HG02571 (cell line): ENCODE data around the gene BANK1.

Experiments
- ATAC-seq: cut with Tn5 transposase; IDR thresholded peaks from one replicate; pipeline ENCODE4 v1.9.1; 2021; ENCODE audit warnings: mild to moderate bottlenecking, moderate library complexity; ENCODE audit not compliant: unreplicated experiment

BANK1 gene

DNA sequence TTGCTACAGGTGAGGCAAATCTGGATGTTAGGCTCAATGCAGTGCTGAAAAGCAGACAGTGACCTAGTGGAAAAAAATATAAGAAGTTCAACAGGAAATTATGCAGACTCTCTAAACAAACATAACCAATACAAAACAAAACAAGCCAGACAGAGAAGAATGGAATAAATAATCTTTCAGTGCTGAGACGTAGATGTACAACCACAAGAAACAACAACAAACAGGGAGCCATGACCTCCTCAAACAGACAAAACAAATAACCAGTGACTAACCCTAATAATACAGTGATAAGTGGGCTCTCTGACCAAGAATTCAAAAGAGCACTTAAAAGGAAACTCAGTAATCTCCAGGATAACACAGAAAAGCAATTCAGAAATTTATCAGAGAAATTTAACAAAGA is 315.5 kb downstream of the BANK1 start:
- ATAC-seq: no peak

DNA sequence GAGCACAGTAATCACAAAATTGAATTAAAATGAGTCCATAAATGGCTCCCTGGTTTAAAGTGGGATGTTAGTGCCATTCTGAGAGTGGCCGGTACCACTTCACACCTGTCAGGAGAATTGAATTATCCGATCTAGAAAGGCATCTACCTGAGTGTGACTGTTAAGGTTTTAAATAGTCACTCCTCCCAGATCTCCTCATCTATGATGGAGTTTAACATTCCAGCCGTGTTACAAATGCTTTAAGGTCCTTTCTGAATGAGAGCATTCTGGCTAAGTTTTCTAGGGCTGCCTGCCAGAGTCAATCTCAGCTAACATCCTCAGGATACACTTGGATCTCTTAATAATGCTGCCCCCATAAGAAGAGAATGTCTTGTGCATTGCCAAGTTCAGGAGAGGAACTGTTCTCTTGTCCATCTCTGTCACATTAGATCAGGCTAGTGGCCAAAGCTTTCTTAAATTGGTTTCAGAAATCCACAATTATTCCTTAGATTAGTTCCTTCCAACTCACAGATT is 323.6 kb downstream of the BANK1 start:
- ATAC-seq: no peak

DNA sequence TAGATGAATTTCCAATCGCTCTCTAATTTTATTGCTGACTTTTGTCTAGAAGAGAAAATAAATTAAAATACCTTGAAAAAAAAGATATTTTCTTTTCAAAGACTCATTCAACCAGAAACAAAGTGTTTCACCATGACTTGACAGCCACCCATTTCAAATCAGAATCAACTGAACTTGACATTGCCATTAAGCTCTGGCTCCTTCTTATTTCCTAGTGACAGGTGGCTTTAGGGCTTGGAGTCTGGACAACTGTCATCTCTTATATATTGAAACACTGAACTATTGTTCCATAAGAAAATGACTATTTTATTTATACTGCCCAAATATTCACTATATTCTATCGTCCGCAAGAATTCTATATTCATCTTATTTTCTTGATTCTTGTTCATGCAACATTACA is 325.6 kb downstream of the BANK1 start:
- no peak for ATAC-seq

DNA sequence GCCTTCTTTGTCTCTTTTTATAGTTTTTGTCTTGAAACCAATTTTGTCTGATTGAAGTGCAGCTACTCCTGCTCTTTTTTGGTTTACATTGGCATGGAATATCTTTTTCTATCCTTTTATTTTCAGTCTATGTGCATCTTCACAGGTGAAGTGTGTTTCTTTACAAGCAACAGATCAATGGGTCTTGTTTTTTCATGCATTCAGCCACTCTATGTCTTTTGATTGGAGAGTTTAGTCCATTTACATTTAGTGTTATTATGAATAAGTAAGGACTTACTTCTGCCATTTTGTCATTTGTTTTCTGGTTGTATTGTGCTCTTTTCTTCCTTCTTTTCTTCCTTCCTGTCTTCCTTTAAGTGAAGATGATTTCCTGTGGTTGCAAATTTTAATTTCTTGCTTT is 330.3 kb downstream of the BANK1 start:
- ATAC-seq: no peak
